HuH-7.5 (cell line): ENCODE results near the gene CDK14.
A peak's percentile ranks its signal among the peaks of the same experiment; 100 is the strongest.

Experiments used
- DNase-seq: peaks from one replicate; pipeline ENCODE4 v3.0.0; 2011; ENCODE audit warnings: low spot score

The CDK14 gene

GRCh38 chr7:90595801-90596670 is at the start of gene CDK14:
Gene CDK14, plus strand, starts transcription at chr7:90596321. Its CDS starts 307 bp downstream, at chr7:90596628.
- peak; percentile 77 for DNase-seq

- DNase-seq, result no peak
Measured at GRCh38 chr7:90551036-90551435, 45.1 kb upstream of the CDK14 start.

DNA sequence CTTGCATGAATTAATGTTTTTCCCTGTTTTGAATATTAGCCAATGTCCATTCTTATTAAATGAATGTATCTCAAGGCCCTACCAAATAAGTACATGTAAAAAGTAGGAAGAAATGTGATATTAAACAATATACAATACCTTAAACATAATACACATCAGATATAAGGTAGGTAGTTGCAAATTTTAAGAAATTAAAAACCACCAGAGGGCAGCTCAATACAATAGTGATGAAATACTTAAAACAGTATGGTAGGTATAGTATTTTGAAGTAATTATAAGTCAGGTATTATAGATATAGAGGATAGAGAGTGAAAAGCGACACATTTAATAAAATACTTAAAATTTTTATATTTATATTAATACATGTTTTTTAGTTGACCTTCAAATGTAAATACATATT is 43.6 kb upstream of the CDK14 start:
- DNase-seq, result no peak

DNA sequence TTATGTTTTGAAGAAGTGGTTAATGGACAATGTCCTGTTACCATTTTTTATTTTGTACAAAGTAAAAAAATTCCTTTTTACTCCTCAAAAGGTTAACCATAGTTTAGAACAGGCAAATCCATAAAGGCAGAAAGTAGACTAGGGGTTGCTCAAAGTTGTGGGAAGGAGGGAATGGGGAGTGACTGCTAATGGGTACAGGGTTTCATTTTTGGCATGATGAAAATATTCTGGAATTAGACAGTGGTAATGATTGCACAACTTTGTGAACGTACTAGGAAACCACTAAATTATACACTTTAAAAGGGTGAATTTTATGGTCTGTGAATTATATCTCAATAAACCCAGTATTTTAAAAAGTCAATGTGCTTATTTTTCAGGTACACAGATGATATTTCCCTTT is 35.4 kb upstream of the CDK14 start:
- DNase-seq, result no peak

- DNase-seq, result no peak
Measured at GRCh38 chr7:90563286-90563685, 32.8 kb upstream of the CDK14 start.

DNA sequence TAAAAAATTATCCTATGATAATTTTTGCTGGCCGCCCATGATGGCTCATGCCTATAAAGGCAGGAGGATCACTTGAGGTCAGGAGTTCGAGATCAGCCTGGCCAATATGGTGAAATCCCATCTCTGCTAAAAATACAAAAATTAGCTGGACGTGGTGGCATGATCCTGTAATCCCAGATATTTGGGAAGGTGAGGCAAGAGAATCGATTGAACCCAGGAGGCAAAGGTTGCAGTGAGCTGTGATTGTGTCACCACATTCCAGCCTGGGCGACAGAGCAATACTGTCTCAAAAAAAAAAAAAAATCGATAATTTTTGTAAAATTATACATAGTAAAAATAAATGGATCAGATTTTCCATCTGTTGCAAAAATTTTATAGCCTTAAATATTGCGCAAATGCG is 31.7 kb upstream of the CDK14 start:
- DNase-seq, result no peak

DNA sequence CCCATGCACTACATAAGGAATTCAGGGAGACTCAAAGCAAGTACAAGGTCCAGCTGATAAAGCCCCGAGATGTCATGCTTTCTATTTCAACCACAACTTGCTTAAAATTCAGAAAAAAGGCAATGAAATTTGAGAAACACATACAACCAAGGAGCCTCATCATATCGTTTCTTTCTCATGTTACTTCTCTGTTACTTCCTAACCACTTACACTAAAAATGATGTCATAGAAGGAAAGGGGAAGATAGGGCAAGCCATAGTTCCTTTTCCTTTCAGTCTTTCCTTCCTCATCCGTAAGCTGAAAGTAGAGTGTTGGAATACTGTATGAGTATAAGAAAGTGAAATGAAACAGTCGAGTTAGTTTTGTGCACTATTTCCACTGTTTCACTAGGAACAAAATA is 27.9 kb upstream of the CDK14 start:
- no peak for DNase-seq

GRCh38 chr7:90569368-90569767 is 26.8 kb upstream of the CDK14 start:
- DNase-seq, result no peak

GRCh38 chr7:90570373-90570959 is 25.7 kb upstream of the CDK14 start:
- no peak for DNase-seq

- no peak for DNase-seq
Measured at GRCh38 chr7:90574146-90574819, 21.8 kb upstream of the CDK14 start.

- no peak for DNase-seq
Measured at GRCh38 chr7:90574820-90575187, 21.3 kb upstream of the CDK14 start.

DNA sequence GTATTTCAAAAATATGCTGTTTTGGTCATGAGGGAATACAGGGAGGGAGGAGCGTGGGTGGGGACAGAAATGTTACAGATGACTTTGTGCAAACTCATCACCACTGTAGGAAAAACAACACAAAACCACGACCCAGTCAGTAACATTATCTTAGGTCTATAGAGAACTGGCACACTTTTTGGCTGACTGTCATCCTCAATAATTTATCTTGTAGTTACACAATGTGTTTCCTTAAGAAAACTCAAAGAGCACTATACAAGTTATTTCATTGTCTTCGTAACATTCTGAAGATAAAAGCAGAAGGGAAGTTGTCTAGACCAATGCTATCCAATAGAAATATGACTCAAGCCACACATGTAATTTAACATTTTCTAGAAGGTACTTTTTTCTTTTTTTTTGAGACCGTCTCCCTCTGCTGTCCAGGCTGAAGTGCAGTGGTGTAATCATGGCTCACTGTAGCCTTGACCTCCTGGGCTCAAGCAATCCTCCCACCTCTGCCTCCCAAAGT is 16.9 kb upstream of the CDK14 start:
- no peak for DNase-seq

DNA sequence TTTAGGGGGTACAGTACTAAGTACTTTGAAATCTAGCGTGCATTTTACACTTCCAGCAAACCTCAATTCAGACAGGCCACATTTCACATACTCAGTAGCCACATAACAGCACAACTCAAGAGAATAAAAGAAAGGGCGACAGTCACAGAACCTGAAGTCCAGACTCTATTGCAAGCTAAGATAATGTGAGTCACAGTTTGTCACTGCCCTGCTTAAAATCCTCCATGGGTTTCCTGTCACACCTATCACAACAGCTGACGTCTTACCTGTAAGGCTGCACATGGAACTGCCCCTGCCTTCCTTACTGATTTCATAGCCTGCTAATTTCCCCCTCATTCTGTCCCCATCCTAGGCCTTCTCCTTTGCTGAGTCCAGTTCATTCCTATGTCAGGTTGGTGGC is 16.1 kb upstream of the CDK14 start:
- DNase-seq, result no peak

DNA sequence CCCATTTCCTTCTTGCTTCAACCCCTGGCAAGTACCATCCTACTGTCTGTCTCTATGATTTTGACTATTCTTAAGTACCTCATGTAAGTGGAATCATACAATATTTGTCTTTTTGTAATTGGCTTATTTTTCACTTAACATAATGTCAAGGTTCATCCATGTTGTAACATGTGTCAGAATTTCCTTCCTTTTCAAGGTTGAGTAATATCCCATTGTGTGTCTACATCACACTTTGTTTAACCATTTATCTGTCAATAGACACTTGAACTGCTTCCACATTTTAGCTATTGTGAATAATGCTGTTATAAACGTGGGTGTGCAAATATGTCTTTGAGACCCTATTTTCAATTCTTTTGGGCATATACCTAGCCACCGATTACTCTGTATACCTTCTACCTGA is 14.0 kb upstream of the CDK14 start:
- DNase-seq, result no peak

GRCh38 chr7:90584378-90584777 is 11.7 kb upstream of the CDK14 start:
- no peak for DNase-seq

DNA sequence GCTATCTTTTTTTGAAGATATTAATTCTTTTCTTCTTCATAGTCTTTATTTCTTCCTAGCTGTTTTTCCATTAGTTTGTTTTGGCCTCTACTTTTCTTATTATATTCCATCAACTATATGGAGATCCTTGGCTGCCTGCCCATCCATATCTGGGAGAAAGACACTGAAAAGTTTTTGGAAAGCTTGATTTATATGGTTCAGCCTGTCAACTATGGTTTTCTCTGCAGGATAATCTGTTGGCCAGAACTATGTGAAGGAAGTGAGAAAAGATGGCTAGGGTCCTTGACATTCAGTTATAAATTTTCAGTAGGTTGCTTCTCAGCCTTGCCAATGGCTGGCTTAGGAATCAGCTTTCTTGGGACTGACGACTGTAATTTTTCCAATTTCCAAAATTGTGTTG is 10.0 kb upstream of the CDK14 start:
- DNase-seq, result no peak

DNA sequence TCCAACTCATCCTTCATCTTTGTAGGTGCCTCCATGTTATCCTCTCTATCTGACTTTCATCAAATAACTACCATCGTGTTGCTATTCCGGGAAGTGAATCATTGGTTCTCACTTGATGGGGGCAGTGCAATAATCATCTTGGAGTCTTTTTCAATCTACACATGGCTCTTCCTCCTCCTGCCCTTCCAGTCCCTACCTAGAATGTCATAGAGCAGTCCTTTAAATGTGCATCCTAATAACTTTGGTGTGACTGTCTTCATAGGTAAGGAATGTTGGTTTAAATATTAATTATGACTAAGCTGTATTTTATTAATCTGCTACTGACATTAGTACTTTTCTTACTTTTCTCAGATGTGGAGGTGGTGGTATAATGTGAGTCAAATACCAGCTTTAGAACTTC is 8.4 kb upstream of the CDK14 start:
- DNase-seq, result no peak

GRCh38 chr7:90592033-90592432 is 4.1 kb upstream of the CDK14 start:
- no peak for DNase-seq

DNA sequence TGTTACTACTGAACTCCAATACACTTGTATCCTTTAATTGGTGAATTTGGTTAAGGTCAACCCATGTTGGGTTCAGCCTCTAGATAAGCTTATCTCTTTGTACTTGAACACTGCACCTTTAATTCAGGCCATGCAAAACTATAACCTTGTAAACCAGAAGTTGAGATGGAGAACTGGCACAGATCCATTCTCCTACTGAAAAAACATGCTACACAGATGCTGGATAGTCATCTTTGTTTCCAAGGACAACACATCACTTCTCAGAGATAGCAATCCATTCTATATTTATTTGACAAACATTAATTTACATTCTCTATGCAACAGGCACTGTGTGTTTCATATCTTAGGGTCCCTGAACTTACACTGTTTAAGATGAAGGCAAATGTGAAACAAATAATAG is 2.9 kb upstream of the CDK14 start:
- no peak for DNase-seq

- no peak for DNase-seq
Measured at GRCh38 chr7:90594751-90595317, 1.3 kb upstream of the CDK14 start.

GRCh38 chr7:90595342-90595800 is 750 bp upstream of the CDK14 start:
- peak; percentile 32 for DNase-seq
